ENCODE results near the gene SLC39A2.

DNA sequence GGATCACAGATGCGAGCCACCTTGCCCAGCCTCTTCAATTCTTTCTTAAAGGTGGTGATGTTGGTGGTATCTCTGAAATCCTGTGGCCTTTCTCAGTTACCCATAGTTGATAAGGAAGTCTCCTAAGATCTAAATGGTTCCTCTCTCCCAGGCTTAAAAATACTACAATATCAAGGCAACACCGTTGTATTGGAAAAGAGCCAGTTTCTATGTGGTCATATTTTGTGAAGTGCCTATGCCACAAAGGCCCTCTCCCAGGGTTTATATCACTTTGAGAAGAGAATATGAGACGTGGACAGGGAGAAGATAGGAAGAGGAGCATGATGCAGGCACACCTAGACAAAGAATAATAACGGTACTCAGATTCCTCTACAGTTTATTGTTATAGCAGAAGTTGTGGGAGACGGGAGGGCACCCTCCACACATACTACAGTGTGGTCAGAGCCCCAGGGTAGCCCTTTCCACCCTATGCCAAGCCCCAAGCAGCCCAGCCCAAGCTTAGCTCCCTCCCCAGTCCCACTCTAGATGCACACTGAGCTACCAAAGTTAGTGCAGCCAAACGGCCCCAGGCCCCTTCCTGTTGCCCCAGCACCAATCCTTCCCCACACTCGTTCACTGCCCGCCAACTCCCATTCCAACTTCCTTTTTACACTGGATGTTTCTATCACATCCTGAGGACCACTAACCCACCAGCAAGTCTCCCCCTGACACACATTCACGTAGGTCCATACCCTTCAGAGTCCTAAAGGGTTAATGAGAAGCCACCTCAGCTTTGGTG lies 17.5 kb downstream of the SLC39A2 start:
- no peak for TF ChIP-seq TAF1 (IDR thresholded peaks at IDR 0.05; ENCODE audit: borderline replicate concordance, low read depth, low read length)
- TF ChIP-seq, protein P1, sequence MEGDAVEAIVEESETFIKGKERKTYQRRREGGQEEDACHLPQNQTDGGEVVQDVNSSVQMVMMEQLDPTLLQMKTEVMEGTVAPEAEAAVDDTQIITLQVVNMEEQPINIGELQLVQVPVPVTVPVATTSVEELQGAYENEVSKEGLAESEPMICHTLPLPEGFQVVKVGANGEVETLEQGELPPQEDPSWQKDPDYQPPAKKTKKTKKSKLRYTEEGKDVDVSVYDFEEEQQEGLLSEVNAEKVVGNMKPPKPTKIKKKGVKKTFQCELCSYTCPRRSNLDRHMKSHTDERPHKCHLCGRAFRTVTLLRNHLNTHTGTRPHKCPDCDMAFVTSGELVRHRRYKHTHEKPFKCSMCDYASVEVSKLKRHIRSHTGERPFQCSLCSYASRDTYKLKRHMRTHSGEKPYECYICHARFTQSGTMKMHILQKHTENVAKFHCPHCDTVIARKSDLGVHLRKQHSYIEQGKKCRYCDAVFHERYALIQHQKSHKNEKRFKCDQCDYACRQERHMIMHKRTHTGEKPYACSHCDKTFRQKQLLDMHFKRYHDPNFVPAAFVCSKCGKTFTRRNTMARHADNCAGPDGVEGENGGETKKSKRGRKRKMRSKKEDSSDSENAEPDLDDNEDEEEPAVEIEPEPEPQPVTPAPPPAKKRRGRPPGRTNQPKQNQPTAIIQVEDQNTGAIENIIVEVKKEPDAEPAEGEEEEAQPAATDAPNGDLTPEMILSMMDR (IDR thresholded peaks at IDR 0.05) = no peak
- no peak for TF ChIP-seq POLR2AphosphoS5 (IDR thresholded peaks at IDR 0.05; ENCODE audit: low read depth, low read length)
- no peak for TF ChIP-seq NFIC (IDR thresholded peaks at IDR 0.05; ENCODE audit: borderline replicate concordance)
- no peak for TF ChIP-seq MXI1 (IDR thresholded peaks at IDR 0.05; ENCODE audit: low read depth, low read length)
- TF ChIP-seq GATA2 (CRISPR knock-in tag; IDR thresholded peaks at IDR 0.05) = no peak
- TF ChIP-seq YY1 (IDR thresholded peaks at IDR 0.05; ENCODE audit: low read depth) = no peak
- no peak for TF ChIP-seq EP300 (IDR thresholded peaks at IDR 0.05; ENCODE audit: borderline replicate concordance in 1 of 2, low read depth in 1 of 2, low read length in 1 of 2)
- TF ChIP-seq JUND (IDR thresholded peaks at IDR 0.05) = no peak
- no peak for TF ChIP-seq EZH2phosphoT487 (IDR thresholded peaks at IDR 0.05; ENCODE audit: borderline replicate concordance, low read depth)
- no peak for TF ChIP-seq FOXJ3 (CRISPR knock-in tag; IDR thresholded peaks at IDR 0.05)
- TF ChIP-seq, protein P2, sequence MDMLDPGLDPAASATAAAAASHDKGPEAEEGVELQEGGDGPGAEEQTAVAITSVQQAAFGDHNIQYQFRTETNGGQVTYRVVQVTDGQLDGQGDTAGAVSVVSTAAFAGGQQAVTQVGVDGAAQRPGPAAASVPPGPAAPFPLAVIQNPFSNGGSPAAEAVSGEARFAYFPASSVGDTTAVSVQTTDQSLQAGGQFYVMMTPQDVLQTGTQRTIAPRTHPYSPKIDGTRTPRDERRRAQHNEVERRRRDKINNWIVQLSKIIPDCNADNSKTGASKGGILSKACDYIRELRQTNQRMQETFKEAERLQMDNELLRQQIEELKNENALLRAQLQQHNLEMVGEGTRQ (IDR thresholded peaks at IDR 0.05; ENCODE audit: borderline replicate concordance, low read depth, low read length) = no peak
- TF ChIP-seq, protein P3, sequence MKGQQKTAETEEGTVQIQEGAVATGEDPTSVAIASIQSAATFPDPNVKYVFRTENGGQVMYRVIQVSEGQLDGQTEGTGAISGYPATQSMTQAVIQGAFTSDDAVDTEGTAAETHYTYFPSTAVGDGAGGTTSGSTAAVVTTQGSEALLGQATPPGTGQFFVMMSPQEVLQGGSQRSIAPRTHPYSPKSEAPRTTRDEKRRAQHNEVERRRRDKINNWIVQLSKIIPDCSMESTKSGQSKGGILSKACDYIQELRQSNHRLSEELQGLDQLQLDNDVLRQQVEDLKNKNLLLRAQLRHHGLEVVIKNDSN (IDR thresholded peaks at IDR 0.05; ENCODE audit: borderline replicate concordance, low read depth) = no peak

All from SK-N-SH (cell line).